Inferior parietal cortex (tissue), 1 donor: ENCODE measurements around the gene ZNF580.

ENCODE experiments used
- DNase-seq: peaks from one replicate; pipeline ENCODE4 v3.0.0-alpha.2; 2016; ENCODE audit errors: extremely low spot score

The ZNF580 gene

GRCh38 chr19:55690769-55691545 lies 50.2 kb downstream of the ZNF580 start:
- no peak for DNase-seq

GRCh38 chr19:55691561-55692481 lies 51.0 kb downstream of the ZNF580 start:
- DNase-seq, result no peak

- no peak for DNase-seq
Measured at GRCh38 chr19:55692681-55693081, 51.9 kb downstream of the ZNF580 start.
